ENCODE data around the gene CTRB2. TPM values are rescaled to one million over a fixed set of nuclear protein-coding genes. Genes with fewer than 3 reads are reported as not detected.
"Not testable (repeated sequence)": the region's sequence is repeated elsewhere in the genome, so short reads cannot be mapped to it uniquely, and the experiment has no call there.

Gene CTRB2
- total RNA-seq, 2 experiments from 2014 or later = not detected

DNA sequence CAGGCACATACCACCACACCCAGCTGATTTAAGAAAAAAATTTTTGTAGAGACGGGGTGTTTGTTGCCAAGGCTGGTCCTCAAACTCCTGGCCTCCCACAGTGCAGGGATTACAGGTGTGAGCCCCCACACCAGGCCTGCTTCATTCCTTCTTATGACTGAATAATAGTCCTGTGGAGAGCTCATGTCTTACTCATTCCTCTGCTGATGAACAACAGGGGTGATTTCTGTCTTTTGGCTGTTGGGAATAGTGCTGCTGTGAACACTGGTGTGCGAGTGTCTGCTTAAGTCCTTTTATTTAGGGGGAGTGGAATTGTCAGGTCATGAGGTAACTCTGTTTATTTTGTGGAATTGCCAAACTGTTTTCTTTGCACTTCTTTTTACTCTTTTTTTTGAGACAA, 9.2 kb upstream of the CTRB2 start:
- intact Hi-C loops (cut with micrococcal nuclease; ENCODE audit: unreplicated experiment) = no loop called here
- TF ChIP-seq, protein P1, sequence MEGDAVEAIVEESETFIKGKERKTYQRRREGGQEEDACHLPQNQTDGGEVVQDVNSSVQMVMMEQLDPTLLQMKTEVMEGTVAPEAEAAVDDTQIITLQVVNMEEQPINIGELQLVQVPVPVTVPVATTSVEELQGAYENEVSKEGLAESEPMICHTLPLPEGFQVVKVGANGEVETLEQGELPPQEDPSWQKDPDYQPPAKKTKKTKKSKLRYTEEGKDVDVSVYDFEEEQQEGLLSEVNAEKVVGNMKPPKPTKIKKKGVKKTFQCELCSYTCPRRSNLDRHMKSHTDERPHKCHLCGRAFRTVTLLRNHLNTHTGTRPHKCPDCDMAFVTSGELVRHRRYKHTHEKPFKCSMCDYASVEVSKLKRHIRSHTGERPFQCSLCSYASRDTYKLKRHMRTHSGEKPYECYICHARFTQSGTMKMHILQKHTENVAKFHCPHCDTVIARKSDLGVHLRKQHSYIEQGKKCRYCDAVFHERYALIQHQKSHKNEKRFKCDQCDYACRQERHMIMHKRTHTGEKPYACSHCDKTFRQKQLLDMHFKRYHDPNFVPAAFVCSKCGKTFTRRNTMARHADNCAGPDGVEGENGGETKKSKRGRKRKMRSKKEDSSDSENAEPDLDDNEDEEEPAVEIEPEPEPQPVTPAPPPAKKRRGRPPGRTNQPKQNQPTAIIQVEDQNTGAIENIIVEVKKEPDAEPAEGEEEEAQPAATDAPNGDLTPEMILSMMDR (conservative IDR thresholded peaks at IDR 0.05; ENCODE audit: low read length) = no peak
- POLR2A ChIA-PET = no interaction called here
- no peak overlapping the region for H3K27ac ChIP-seq (ENCODE audit: low read depth, low read length, poor library complexity, severe bottlenecking)
- H3K9me3 ChIP-seq (ENCODE audit: low read length) = no peaks in the 10 kb centered on the region
- no peak for DNase-seq (ENCODE audit: low spot score)
- H3K9me2 ChIP-seq (ENCODE audit: insufficient read depth, low read length) = no peaks in the 10 kb centered on the region
- CTCF ChIA-PET (ENCODE audit: unreplicated experiment) = no interaction called here
- no TSS peak for BruUV-seq (replicated peaks)
- no peak overlapping the region for H3K4me3 ChIP-seq (ENCODE audit: low read depth, low read length, poor library complexity, severe bottlenecking)
- no peak overlapping the region for H2AFZ ChIP-seq (ENCODE audit: low read length)
- no peak overlapping the region for H3K4me2 ChIP-seq (ENCODE audit: low read length)
- H3K79me2 ChIP-seq (ENCODE audit: insufficient read depth, low read depth, low read length) = no peaks in the 10 kb centered on the region
- H3K36me3 ChIP-seq (ENCODE audit: insufficient read depth, low read length) = no peaks in the 10 kb centered on the region
- no peaks in the 10 kb centered on the region for H3K4me1 ChIP-seq (ENCODE audit: insufficient read depth, low read length, poor library complexity, severe bottlenecking)
- H4K20me1 ChIP-seq (ENCODE audit: insufficient read depth, low read length) = no peaks in the 10 kb centered on the region

DNA sequence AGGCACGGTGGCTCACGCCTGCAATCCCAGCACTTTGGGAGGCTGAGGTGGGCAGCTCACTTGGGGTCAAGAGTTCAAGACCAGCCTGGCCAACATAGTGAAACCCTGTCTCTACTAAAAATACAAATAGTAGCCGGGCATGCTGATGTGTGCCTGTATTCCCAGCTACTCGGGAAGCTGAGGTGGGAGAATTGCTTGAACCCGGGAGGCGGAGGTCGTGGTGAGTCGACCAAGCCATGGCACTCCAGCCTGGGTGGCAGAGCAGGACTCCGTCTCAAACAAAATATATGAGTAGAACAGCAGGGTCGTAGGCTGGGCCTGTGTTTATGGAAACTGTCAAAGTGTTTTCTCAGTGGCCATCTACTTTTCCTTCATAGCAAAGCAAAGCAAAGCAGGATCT, 4.3 kb upstream of the CTRB2 start:
- DNase-seq (ENCODE audit: low spot score); H3K9me2 ChIP-seq (ENCODE audit: insufficient read depth, low read length); H3K9me3 ChIP-seq (ENCODE audit: low read length); H4K20me1 ChIP-seq (ENCODE audit: insufficient read depth, low read length); H3K79me2 ChIP-seq (ENCODE audit: insufficient read depth, low read depth, low read length); intact Hi-C loops (cut with micrococcal nuclease; ENCODE audit: unreplicated experiment); POLR2A ChIA-PET; H3K36me3 ChIP-seq (ENCODE audit: insufficient read depth, low read length); H3K4me1 ChIP-seq (ENCODE audit: insufficient read depth, low read length, poor library complexity, severe bottlenecking); H2AFZ ChIP-seq (ENCODE audit: low read length); H3K4me3 ChIP-seq (ENCODE audit: low read depth, low read length, poor library complexity, severe bottlenecking); CTCF ChIA-PET (ENCODE audit: unreplicated experiment); H3K4me2 ChIP-seq (ENCODE audit: low read length); BruUV-seq (replicated peaks); H3K27ac ChIP-seq (ENCODE audit: low read depth, low read length, poor library complexity, severe bottlenecking): not testable (repeated sequence)

DNA sequence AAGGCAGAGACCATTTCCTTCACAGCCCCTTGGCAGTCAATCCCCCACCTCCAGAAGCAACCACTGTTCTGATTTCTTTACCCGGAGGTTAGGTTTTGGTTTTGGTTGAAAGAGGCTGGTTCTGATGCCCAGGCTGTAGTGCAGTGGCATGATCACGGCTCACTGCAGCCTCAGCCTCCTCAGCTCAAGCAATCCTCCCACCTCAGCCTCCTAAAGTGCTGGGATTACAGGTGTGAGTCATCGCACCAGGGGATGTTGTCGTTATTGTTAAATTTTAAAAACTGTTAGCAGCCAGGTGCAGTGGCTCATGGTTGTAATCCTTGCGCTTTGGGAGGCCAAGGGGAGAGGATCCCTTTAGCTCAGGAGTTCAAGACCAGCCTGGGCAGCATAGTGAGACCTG, 3.0 kb upstream of the CTRB2 start:
- intact Hi-C loops (cut with micrococcal nuclease; ENCODE audit: unreplicated experiment) = no loop called here
- Histone ChIP-seq H3K9me2 (ENCODE audit: insufficient read depth, low read length) (no peaks in the 10 kb centered on the region), H3K4me1 (ENCODE audit: insufficient read depth, low read length, poor library complexity, severe bottlenecking) (no peaks in the 10 kb centered on the region), H3K9me3 (ENCODE audit: low read length) (no peaks in the 10 kb centered on the region), H3K27ac (ENCODE audit: low read depth, low read length, poor library complexity, severe bottlenecking) (no peak overlapping the region), H3K4me2 (ENCODE audit: low read length) (no peak overlapping the region), H4K20me1 (ENCODE audit: insufficient read depth, low read length) (no peaks in the 10 kb centered on the region), H3K4me3 (ENCODE audit: low read depth, low read length, poor library complexity, severe bottlenecking) (no peak overlapping the region), H2AFZ (ENCODE audit: low read length) (no peak overlapping the region), H3K36me3 (ENCODE audit: insufficient read depth, low read length) (no peaks in the 10 kb centered on the region), H3K79me2 (ENCODE audit: insufficient read depth, low read depth, low read length) (no peaks in the 10 kb centered on the region)
- CTCF ChIA-PET (ENCODE audit: unreplicated experiment) = interaction anchor here (0.5 to 0.6 kb wide), 2 partner anchors 26 to 209 kb away, joined by 3 to 7 read pairs; no protein-coding TSS in a partner anchor
- TF ChIP-seq EZH2phosphoT487 (IDR thresholded peaks at IDR 0.05; ENCODE audit: borderline replicate concordance, low read depth, low read length) = no peak
- TF ChIP-seq, protein P1 (conservative IDR thresholded peaks at IDR 0.05; ENCODE audit: low read length) = no peak
- POLR2A ChIA-PET = interaction anchor here (0.6 to 0.7 kb wide), 3 partner anchors 45 to 1710 kb away, joined by 3 to 4 read pairs (median 3); no protein-coding TSS in a partner anchor
- no TSS peak for BruUV-seq (replicated peaks)
- DNase-seq (ENCODE audit: low spot score) = no peak

DNA sequence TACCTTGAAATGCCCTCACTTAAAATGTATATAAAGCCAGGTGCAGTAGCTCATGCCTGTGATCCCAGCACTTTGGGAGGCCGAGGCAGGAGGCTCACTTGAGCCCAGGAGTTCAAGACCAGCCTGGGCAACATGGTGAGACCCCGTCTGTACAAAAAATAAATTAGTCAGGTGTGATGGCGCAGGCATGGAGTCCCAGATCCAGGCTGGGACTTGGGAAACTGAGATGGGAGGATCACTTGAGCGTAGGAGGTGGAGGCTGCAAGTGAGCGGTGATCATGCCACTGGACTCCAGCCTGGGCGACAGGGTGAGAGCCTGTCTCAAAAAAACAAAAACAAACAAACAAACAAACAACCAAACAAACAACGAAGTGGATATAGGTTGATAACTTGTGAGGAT, 2.6 kb upstream of the CTRB2 start:
- ChIA-PET POLR2A (interaction anchor here (0.6 kb wide), 1 partner anchor 1710 kb away, joined by 3 read pairs; no protein-coding TSS in a partner anchor), CTCF (ENCODE audit: unreplicated experiment) (interaction anchor here (0.5 to 0.6 kb wide), 2 partner anchors 26 to 209 kb away, joined by 3 to 7 read pairs; no protein-coding TSS in a partner anchor)
- H3K79me2 ChIP-seq (ENCODE audit: insufficient read depth, low read depth, low read length); DNase-seq (ENCODE audit: low spot score); H3K9me2 ChIP-seq (ENCODE audit: insufficient read depth, low read length); H3K4me3 ChIP-seq (ENCODE audit: low read depth, low read length, poor library complexity, severe bottlenecking); H3K4me2 ChIP-seq (ENCODE audit: low read length); H4K20me1 ChIP-seq (ENCODE audit: insufficient read depth, low read length); intact Hi-C loops (cut with micrococcal nuclease; ENCODE audit: unreplicated experiment); BruUV-seq (replicated peaks); H3K27ac ChIP-seq (ENCODE audit: low read depth, low read length, poor library complexity, severe bottlenecking); H3K36me3 ChIP-seq (ENCODE audit: insufficient read depth, low read length); H3K4me1 ChIP-seq (ENCODE audit: insufficient read depth, low read length, poor library complexity, severe bottlenecking); H3K9me3 ChIP-seq (ENCODE audit: low read length); H2AFZ ChIP-seq (ENCODE audit: low read length): not testable (repeated sequence)
